Neural crest cell (in vitro differentiated cells): ENCODE measurements around the gene SP4. TPM values are rescaled to one million over a fixed set of nuclear protein-coding genes. Genes with fewer than 3 reads are reported as not detected.

Experiments
- DNase-seq: peaks from one replicate; pipeline ENCODE4 v3.0.0; 2021; ENCODE audit warnings: low read depth, mixed read lengths, low spot score
- H3K27ac Mint-ChIP-seq: one replicate; pipeline ENCODE4 v1.8.0; 2021; ENCODE audit warnings: mild to moderate bottlenecking, mixed read lengths; ENCODE audit not compliant: unreplicated experiment
- H3K27me3 Mint-ChIP-seq: 2 replicates; pipeline ENCODE4 v1.8.0; 2021; ENCODE audit warnings: low read depth, mild to moderate bottlenecking, mixed read lengths
- H3K36me3 Mint-ChIP-seq: 2 replicates; pipeline ENCODE4 v1.8.0; 2021; ENCODE audit warnings: low read depth, mild to moderate bottlenecking, mixed read lengths
- H3K4me1 Mint-ChIP-seq: 2 replicates; pipeline ENCODE4 v1.8.0; 2021; ENCODE audit warnings: mixed read lengths
- H3K4me3 Mint-ChIP-seq: one replicate; pipeline ENCODE4 v1.8.0; 2021; ENCODE audit warnings: mild to moderate bottlenecking, mixed read lengths
- H3K9me3 Mint-ChIP-seq: 2 replicates; pipeline ENCODE4 v1.8.0; 2021; ENCODE audit warnings: mixed read lengths
- CTCF ChIP-seq: fragments of 200-600 bp; sonication (generic); conservative IDR thresholded peaks from 2 replicates; pipeline ENCODE4 v1.5.0; 2021; ENCODE audit warnings: antibody characterized with exemption, mild to moderate bottlenecking
- total RNA-seq: library from RNA; stranded (reverse); gene quantifications from 2 replicates; pipeline ENCODE4 v1.2.1, GENCODE V29; 2021

Gene SP4
- total RNA-seq, 1 donor from 2014 or later: 20.6 TPM

GRCh38 chr7:21428659-21428941 is 717 bp downstream of the SP4 start:
- peaks cover 58% of the 10 kb centered on the region for H3K4me1 Mint-ChIP-seq
- H3K36me3 Mint-ChIP-seq: peaks cover 8% of the 10 kb centered on the region
- H3K27ac Mint-ChIP-seq: peak overlapping the region; percentile 99
- DNase-seq: no peak
- H3K9me3 Mint-ChIP-seq: no peaks in the 10 kb centered on the region
- no peaks in the 10 kb centered on the region for H3K27me3 Mint-ChIP-seq
- peak overlapping the region; percentile 100 for H3K4me3 Mint-ChIP-seq
- no peak for TF ChIP-seq CTCF

- H3K9me3 Mint-ChIP-seq: no peaks in the 10 kb centered on the region
- H3K4me1 Mint-ChIP-seq: peaks cover 58% of the 10 kb centered on the region
- DNase-seq: no peak
- peak overlapping the region; percentile 100 for H3K4me3 Mint-ChIP-seq
- H3K27me3 Mint-ChIP-seq: no peaks in the 10 kb centered on the region
- peaks cover 8% of the 10 kb centered on the region for H3K36me3 Mint-ChIP-seq
- TF ChIP-seq CTCF: no peak
- peak overlapping the region; percentile 70 for H3K27ac Mint-ChIP-seq
Measured at GRCh38 chr7:21429021-21429420, 1.1 kb downstream of the SP4 start.

GRCh38 chr7:21429786-21430574 is 2.1 kb downstream of the SP4 start:
- TF ChIP-seq CTCF: no peak
- Mint-ChIP-seq H3K36me3 (peaks cover 12% of the 10 kb centered on the region), H3K9me3 (no peaks in the 10 kb centered on the region), H3K4me1 (peaks cover 61% of the 10 kb centered on the region), H3K27ac (no peak overlapping the region), H3K4me3 (peak overlapping the region; percentile 100), H3K27me3 (no peaks in the 10 kb centered on the region)
- DNase-seq: no peak

GRCh38 chr7:21430575-21430954 is 2.7 kb downstream of the SP4 start:
- peaks cover 61% of the 10 kb centered on the region for H3K4me1 Mint-ChIP-seq
- no peak for TF ChIP-seq CTCF
- H3K36me3 Mint-ChIP-seq: peaks cover 12% of the 10 kb centered on the region
- H3K4me3 Mint-ChIP-seq: peak overlapping the region; percentile 100
- H3K9me3 Mint-ChIP-seq: no peaks in the 10 kb centered on the region
- no peak overlapping the region for H3K27ac Mint-ChIP-seq
- DNase-seq: no peak
- H3K27me3 Mint-ChIP-seq: no peaks in the 10 kb centered on the region

- no peak for DNase-seq
- Mint-ChIP-seq H3K27me3 (no peaks in the 10 kb centered on the region), H3K4me3 (no peak overlapping the region), H3K4me1 (no peaks in the 10 kb centered on the region), H3K27ac (peak overlapping the region; percentile 64), H3K36me3 (peaks cover 22% of the 10 kb centered on the region), H3K9me3 (no peaks in the 10 kb centered on the region)
- TF ChIP-seq CTCF: no peak
Measured at GRCh38 chr7:21443149-21443841, 15.4 kb downstream of the SP4 start.
